ENCODE data around the gene SPG7. TPM values are rescaled to one million over a fixed set of nuclear protein-coding genes. Genes with fewer than 3 reads are reported as not detected.
"Not testable (repeated sequence)": the region's sequence is repeated elsewhere in the genome, so short reads cannot be mapped to it uniquely, and the experiment has no call there.

The SPG7 gene
- total RNA-seq, 2 experiments from 2014 or later, result 73.9 to 77.9 TPM

DNA sequence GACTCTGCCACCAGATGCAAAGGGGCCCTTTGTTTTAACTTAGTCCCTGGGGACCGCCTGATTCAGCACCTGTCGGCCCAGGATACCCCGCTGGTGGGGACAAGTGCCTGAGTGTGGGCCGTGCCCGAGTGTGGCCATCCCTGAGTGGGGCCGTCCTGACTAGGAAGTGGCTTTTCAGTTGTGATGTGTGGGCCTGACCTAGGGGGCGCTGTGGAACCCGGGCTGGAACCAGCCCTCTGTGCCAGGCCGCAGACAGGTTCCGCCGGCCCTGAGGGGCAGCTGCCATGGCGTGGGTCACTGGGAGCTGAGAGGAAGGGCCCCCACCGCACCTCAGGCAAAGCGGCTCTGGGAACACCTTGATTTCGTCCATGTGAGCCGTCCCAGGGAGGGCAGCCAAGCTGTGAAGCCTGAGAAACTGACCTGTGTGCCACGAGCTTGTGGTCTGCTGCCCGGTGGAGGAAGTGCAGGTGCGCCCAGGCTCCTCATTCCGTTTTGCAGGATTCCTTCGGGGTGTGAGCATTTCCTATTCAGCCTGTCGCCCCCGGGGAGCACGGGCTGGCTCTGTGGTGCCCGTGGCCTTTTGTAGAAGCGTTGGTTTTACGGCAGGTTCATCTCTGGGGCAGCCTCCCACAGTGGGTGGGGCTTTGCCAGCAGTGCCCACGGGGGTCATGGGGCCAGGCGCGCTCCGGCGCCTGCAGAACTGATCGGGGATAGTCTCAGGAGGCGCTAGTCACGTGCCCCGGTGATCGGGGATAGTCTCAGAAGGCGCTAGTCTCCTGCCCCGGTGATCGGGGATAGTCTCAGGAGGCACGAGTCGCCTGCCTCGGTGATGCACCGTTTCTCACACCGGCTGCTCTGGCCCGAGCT lies 57.5 kb downstream of the SPG7 start:
- no peaks in the 10 kb centered on the region for H3K27me3 Mint-ChIP-seq
- peak; percentile 69 for DNase-seq
- ChIA-PET POLR2A (interaction anchor here (0.7 to 2.4 kb wide), 4 partner anchors 8 to 250 kb away, joined by 4 to 11 read pairs (median 4); partner anchors contain the start of genes CHMP1A, SPATA33 and SPG7), CTCF (interaction anchor here (1.0 to 1.5 kb wide), 4 partner anchors 16 to 295 kb away, joined by 3 to 7 read pairs (median 4); partner anchors contain the start of gene CDK10)
- H3K36me3 Mint-ChIP-seq (ENCODE audit: low read depth), result peaks cover 44% of the 10 kb centered on the region
- H3K27ac Mint-ChIP-seq, result peak overlapping the region; percentile 47
- no peaks in the 10 kb centered on the region for H3K9me3 Mint-ChIP-seq
- H3K4me3 Mint-ChIP-seq, result peak overlapping the region; percentile 46
- H3K4me1 Mint-ChIP-seq, result peaks cover 49% of the 10 kb centered on the region

DNA sequence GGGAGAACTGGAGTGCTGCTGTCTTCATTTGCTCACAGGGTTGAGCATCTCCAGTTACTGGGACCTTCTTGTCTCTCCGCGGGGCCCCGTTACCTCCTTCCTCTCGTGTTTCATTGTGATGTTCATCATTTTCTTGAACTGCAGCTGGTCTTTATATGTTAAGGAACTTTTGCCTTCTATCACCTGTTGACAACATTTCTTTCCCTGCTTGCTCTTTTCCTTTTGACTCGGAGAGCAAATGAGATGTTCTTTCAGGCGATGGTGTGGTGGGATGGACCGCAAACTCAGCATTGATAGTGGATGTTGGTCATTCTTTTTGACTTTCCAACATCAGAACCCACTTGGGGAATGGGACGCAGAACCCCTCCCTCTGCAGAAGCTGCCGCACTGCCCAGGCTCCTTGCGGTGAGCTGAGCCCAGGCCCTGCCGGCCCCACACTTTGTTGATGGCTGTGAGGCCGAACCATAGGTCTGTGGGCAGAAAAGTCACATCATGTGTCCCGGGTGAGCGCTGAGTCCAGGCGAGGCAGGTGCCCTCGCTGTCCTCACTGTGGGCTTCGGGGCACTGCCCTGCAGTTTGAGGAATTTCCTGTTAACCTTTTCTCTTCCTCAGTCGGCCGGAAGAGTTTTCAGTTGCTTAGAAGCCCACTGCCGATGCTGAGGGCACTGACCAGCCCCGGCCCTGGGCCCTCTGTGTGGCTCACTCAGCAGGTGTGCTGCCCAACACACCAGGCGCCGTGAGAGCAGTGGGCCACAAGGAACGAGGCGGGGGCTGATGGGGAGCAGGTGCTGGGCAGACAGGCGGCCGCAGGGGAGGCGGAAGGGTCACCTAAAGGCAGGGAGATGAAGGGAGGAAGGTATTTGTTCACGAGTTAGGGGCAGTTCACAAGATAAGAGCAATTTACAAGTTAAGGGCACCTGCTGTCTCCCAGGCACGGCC lies 59.7 kb downstream of the SPG7 start:
- ChIA-PET POLR2A (no interaction called here), CTCF (no interaction called here)
- no peak overlapping the region for H3K4me3 Mint-ChIP-seq
- H3K27ac Mint-ChIP-seq, result no peak overlapping the region
- peaks cover 5% of the 10 kb centered on the region for H3K27me3 Mint-ChIP-seq
- H3K9me3 Mint-ChIP-seq, result no peaks in the 10 kb centered on the region
- peaks cover 43% of the 10 kb centered on the region for H3K4me1 Mint-ChIP-seq
- H3K36me3 Mint-ChIP-seq (ENCODE audit: low read depth), result peaks cover 26% of the 10 kb centered on the region
- DNase-seq, result no peak

DNA sequence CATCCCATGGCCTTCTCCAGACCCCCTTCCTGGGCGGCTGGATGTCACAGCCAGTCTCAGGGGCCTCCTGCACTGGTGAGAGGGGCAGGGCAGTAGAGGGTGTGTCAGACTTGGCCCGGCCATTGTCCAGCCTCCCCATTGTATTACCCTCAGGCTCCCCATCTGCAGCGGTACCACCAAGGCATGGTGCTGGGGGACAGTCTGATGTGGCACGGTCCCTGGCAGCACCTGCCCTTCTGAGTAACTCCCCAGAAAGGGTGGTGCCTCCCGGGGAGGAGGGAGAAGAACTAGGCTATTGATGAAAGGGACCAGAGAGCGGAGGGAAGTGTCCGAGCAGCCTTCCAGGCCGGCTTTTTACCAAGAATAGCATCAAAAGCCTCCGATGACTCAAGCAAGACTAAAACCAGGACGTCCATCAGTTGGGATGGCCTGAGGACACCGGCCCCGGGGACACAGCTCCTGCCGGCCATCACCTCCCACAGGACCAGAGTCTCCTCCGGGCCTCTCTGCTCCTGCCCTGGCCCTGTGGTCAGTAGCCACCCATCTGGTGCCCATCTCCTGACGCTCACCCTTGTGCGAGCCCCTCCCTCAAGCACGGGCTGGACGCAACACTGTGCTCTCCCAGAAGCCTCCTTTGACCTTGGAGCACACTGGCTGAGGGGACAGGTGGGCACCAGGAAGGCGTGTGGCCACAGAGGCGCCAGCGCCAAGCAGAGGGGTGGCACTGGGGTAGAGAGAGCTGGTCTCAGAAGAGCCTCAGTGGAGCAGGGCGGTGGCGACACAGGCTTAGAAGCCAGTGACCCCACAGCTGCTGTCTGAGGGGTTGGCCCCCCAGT lies 61.5 kb downstream of the SPG7 start:
- Mint-ChIP-seq H3K27me3 (peaks cover 13% of the 10 kb centered on the region), H3K4me3 (no peak overlapping the region), H3K9me3 (no peaks in the 10 kb centered on the region), H3K36me3 (ENCODE audit: low read depth) (peaks cover 8% of the 10 kb centered on the region), H3K27ac (no peak overlapping the region), H3K4me1 (peaks cover 32% of the 10 kb centered on the region)
- CTCF ChIA-PET, result no interaction called here
- DNase-seq, result no peak
- POLR2A ChIA-PET, result no interaction called here

DNA sequence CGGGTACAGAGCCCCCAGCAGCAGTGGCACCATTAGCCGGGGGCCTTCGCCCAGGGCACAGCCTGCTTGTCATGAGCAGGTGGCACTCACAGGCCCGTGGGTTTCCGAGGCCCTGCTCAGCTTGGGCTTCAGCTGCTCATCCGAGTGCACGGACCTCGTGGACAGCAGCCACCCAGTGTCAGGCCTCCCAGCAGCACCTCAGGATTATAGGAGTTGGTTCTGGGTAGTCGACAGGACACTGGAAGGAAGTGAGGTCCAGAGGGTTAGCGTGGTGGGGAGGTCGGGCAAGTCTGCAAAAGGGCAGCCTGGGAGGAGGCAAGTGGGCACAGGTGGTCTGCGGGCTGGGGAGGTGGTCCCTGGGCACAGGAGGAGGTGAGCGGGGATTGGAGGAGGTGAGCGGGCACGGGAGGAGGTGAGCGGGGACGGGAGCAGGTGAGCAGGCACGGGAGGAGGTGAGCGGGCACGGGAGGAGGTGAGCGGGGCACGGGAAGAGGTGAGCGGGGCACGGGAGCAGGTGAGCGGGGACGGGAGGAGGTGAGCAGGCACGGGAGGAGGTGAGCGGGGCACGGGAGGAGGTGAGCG lies 62.2 kb downstream of the SPG7 start:
- peaks cover 1% of the 10 kb centered on the region for H3K36me3 Mint-ChIP-seq (ENCODE audit: low read depth)
- POLR2A ChIA-PET, result no interaction called here
- H3K9me3 Mint-ChIP-seq, result no peaks in the 10 kb centered on the region
- peaks cover 25% of the 10 kb centered on the region for H3K4me1 Mint-ChIP-seq
- H3K4me3 Mint-ChIP-seq, result no peak overlapping the region
- CTCF ChIA-PET, result no interaction called here
- peaks cover 14% of the 10 kb centered on the region for H3K27me3 Mint-ChIP-seq
- no peak for DNase-seq
- H3K27ac Mint-ChIP-seq, result no peak overlapping the region

DNA sequence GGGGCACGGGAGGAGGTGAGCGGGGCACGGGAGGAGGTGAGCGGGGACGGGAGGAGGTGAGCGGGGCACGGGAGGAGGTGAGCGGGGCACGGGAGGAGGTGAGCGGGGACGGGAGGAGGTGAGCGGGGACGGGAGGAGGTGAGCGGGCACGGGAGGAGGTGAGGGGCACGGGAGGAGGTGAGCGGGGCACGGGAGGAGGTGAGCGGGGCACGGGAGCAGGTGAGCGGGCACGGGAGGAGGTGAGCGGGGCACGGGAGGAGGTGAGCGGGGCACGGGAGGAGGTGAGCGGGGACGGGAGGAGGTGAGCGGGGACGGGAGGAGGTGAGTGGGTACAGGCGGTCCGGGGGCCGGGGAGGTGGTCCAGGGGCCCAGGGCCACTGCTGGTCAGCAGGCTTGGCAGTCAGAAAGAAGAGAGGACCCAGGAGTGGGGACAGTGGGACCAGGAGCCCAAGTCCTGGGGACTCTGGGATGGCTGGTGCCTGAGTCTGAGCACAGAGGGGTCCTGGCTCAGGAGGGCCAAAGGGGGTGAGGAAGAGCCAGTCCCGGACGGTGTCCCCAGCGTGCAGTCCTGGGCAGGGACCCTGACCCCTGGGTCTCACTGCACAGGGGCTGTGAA lies 62.9 kb downstream of the SPG7 start:
- Mint-ChIP-seq H3K27me3 (peaks cover 14% of the 10 kb centered on the region), H3K4me1 (peaks cover 19% of the 10 kb centered on the region)
- CTCF ChIA-PET; DNase-seq; H3K36me3 Mint-ChIP-seq (ENCODE audit: low read depth); H3K9me3 Mint-ChIP-seq; H3K4me3 Mint-ChIP-seq; H3K27ac Mint-ChIP-seq: not testable (repeated sequence)
- POLR2A ChIA-PET, result interaction anchor here (1.4 kb wide), 1 partner anchor 10 kb away, joined by 4 read pairs; no protein-coding TSS in a partner anchor

DNA sequence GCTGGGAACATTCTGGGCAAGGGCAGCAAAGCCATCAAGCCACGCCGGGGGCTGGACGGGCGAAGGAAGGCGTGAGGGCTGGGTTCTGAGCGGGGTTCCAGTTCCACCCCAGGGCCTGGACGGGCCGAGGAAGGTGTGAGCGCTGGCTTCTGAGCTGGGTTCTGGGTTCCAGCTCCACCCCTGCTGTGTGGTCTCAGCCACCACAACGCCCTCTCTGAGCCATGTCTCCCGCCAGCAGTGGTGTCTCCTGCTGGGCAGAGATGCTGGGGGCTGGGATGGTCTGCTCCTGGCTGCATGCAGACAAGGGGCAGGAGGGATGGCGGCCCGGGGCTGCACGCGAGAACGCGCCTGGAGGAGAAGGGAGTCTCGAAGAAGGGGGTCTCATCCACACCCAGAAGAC lies 63.4 kb downstream of the SPG7 start:
- no peak overlapping the region for H3K4me3 Mint-ChIP-seq
- H3K27ac Mint-ChIP-seq, result no peak overlapping the region
- ChIA-PET CTCF (no interaction called here), POLR2A (interaction anchor here (1.4 kb wide), 1 partner anchor 10 kb away, joined by 4 read pairs; no protein-coding TSS in a partner anchor)
- peaks cover 15% of the 10 kb centered on the region for H3K4me1 Mint-ChIP-seq
- H3K36me3 Mint-ChIP-seq (ENCODE audit: low read depth), result no peaks in the 10 kb centered on the region
- no peak for DNase-seq
- no peaks in the 10 kb centered on the region for H3K9me3 Mint-ChIP-seq
- H3K27me3 Mint-ChIP-seq, result peaks cover 14% of the 10 kb centered on the region

DNA sequence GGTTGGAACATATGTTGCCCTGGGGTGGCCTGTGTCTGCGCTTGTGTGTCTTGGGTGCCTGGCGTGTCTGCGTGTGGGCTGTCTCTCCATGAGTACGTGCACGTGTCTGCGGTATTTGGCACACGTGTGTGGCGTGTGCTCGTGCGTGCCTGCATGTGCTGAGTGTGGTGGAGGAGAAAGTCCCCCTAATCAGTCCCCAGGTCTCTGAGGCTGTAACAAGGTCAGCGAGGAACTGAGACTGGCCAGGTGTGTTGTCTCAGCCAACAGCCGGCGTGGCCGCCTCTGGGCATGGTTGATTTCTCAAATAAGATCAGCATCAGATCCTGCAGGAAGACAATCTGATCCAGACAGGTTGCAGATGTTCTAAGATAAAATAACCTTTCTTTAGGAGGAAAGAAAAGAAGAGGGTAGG lies 63.9 kb downstream of the SPG7 start:
- POLR2A ChIA-PET, result interaction anchor here (1.4 kb wide), 1 partner anchor 10 kb away, joined by 4 read pairs; no protein-coding TSS in a partner anchor
- no peak overlapping the region for H3K4me3 Mint-ChIP-seq
- no peak overlapping the region for H3K27ac Mint-ChIP-seq

DNA sequence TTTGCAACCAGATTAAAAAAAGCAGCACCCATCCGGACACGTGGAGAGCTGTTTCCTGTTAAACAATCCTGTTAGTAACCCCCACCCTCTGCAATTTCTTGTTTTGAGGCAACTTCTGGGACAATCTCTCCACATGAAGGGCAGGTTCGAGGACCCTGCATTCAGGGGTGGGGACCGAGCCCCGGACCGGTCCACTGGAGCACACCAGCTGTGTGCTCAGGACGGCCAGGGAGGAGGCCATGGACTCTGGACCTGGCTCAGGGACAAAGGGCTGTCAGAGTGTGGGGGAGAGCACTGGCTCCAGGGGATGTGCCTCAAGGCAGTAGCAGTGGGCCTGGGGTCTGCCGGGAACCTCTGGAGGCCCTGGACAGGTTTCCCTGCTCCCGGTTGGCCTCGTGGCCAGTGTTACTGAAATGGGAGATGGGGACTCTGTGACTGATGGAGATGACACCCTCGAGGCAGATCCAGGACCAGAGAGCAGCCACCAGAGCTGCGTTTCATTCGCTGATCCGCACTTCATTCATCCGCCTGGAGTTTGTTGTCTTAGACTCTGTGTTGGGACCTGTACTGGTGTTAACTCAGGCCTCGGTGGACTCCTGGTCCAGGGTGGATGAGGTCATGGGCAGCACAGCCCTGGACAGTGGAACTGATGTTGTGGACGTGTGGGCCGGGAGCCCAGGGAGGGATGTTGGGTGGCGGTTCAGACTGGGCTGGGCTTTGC lies 64.4 kb downstream of the SPG7 start:
- Mint-ChIP-seq H3K4me1 (peaks cover 14% of the 10 kb centered on the region), H3K27me3 (peaks cover 20% of the 10 kb centered on the region), H3K27ac (no peak overlapping the region), H3K4me3 (no peak overlapping the region), H3K36me3 (ENCODE audit: low read depth) (no peaks in the 10 kb centered on the region), H3K9me3 (no peaks in the 10 kb centered on the region)
- POLR2A ChIA-PET, result interaction anchor here (1.4 kb wide), 1 partner anchor 11 kb away, joined by 4 read pairs; no protein-coding TSS in a partner anchor
- CTCF ChIA-PET, result no interaction called here
- no peak for DNase-seq

More for the DNA sequence above, 63.9 kb downstream of the SPG7 start:
- no peak for DNase-seq
- Mint-ChIP-seq H3K9me3 (no peaks in the 10 kb centered on the region), H3K27me3 (peaks cover 15% of the 10 kb centered on the region), H3K4me1 (peaks cover 15% of the 10 kb centered on the region), H3K36me3 (ENCODE audit: low read depth) (no peaks in the 10 kb centered on the region)
- CTCF ChIA-PET, result no interaction called here

DNA sequence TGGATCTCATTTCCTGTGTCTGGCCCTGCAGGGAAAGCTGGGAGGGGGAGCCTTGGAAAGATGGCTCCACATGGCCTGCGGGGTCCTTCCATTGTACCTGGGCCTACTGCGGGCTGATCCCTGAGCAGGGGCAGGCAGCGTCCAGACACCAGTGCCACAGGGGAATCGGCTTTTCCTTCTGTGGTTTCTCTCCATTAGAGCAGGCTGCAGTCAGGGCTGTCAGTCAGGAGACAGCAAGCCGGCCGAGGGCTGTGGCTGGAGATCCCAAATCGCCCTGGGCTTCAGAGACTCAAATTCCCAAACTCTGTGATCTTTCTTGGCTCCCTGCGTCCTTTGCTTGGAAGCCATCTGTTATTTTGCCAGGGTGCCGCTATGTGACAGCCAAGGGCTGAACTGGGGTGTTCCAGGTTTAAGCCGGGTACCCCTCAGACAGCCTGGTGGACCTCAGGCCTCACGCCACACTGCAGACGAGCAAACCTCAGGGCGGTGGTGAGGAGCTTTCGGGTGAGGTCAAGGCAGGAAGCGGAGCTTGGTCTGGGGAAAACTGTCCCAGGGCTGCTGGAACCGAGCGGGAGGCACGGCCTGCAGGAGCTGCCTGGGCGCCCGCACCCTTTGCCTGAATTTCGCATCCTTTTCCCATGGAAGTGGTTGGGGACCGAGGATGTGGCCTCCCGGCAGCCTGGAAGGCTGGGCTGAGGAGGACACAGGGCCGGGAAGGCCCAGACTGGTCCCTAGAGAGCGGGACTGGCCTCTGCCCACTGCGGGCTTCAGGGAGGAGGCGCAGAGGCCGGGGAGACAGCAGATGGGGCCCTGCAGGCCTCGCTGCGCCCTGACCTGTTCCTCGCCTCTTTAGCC lies 65.8 kb downstream of the SPG7 start:
- H3K4me3 Mint-ChIP-seq, result peak overlapping the region; percentile 6
- DNase-seq, result no peak
- POLR2A ChIA-PET, result interaction anchor here (0.9 kb wide), 1 partner anchor 9 kb away, joined by 4 read pairs; no protein-coding TSS in a partner anchor
- H3K4me1 Mint-ChIP-seq, result peaks cover 14% of the 10 kb centered on the region
- H3K27me3 Mint-ChIP-seq, result peaks cover 22% of the 10 kb centered on the region
- H3K36me3 Mint-ChIP-seq (ENCODE audit: low read depth), result no peaks in the 10 kb centered on the region
- CTCF ChIA-PET, result interaction anchor here (0.7 kb wide), 1 partner anchor 97 kb away, joined by 3 read pairs; no protein-coding TSS in a partner anchor
- no peaks in the 10 kb centered on the region for H3K9me3 Mint-ChIP-seq
- H3K27ac Mint-ChIP-seq, result no peak overlapping the region

DNA sequence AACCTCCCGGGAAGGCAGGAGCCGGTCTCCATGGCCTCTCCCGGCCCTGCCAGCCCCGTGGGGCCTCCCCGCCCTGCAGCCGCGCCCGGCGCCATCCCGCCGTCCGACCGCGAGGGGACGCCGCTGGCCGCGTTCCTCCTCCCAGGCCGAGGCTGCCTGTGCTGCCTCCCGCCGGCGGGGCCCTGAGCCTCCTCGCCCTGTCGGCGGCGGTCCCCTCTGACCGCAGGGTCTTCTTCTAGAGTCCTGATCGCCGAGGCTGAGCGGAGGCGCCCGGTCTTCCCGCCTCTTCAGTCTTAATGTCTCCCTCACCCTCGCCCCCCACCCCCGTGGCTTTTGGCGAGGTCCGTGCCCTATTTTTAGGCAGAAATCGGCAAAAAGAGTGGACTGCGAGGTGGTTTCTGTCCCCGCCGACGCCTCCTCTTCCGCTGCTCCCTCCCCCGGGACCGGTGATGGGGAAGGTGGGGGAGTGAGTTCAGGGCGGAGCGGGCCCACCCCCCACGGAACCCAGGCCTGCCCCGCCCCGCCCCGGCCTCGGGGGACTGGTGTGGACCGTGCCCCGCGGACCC lies 66.6 kb downstream of the SPG7 start:
- Mint-ChIP-seq H3K27me3 (peaks cover 22% of the 10 kb centered on the region), H3K4me1 (peaks cover 14% of the 10 kb centered on the region), H3K36me3 (ENCODE audit: low read depth) (no peaks in the 10 kb centered on the region), H3K27ac (no peak overlapping the region), H3K4me3 (peak overlapping the region; percentile 17), H3K9me3 (no peaks in the 10 kb centered on the region)
- ChIA-PET POLR2A (interaction anchor here (0.9 to 1.5 kb wide), 2 partner anchors 9 to 11 kb away, joined by 4 to 6 read pairs; no protein-coding TSS in a partner anchor), CTCF (no interaction called here)
- DNase-seq, result peak; percentile 70
